IMR-90 (cell line): ENCODE results near the gene SPRR4.

Experiments used
- CEBPB ChIP-seq: IDR thresholded peaks from 2 replicates; pipeline ENCODE4 v1.6.1; 2012; ENCODE audit warnings: low read depth, low read length, improper control_type of control experiment
- CTCF ChIP-seq: conservative IDR thresholded peaks from 2 replicates; pipeline ENCODE4 v1.5.1; 2012; ENCODE audit warnings: mild to moderate bottlenecking, low read depth, low read length, improper control_type of control experiment
- ELK1 ChIP-seq: fragments of 150-350 bp; IDR thresholded peaks from 2 replicates; pipeline ENCODE4 v1.6.1; 2016; ENCODE audit warnings: low read depth, mild to moderate bottlenecking, low read length, moderate library complexity, borderline replicate concordance
- FOS ChIP-seq: fragments of 150-350 bp; IDR thresholded peaks from 2 replicates; pipeline ENCODE4 v1.6.1; 2016; ENCODE audit warnings: low read depth, low read length
- MAZ ChIP-seq: IDR thresholded peaks from 2 replicates; pipeline ENCODE4 v1.6.1; 2012; ENCODE audit warnings: low read depth, mild to moderate bottlenecking, low read length, improper control_type of control experiment, moderate library complexity, borderline replicate concordance
- MXI1 ChIP-seq: IDR thresholded peaks from 2 replicates; pipeline ENCODE4 v1.6.1; 2012; ENCODE audit warnings: low read depth, mild to moderate bottlenecking, low read length, moderate library complexity, borderline replicate concordance
- POLR2A ChIP-seq: IDR thresholded peaks from 2 replicates; pipeline ENCODE4 v1.6.1; 2012; ENCODE audit warnings: mild to moderate bottlenecking, low read depth, low read length
- RAD21 ChIP-seq: IDR thresholded peaks from 2 replicates; pipeline ENCODE4 v1.6.1; 2012; ENCODE audit warnings: low read length, improper control_type of control experiment
- RCOR1 ChIP-seq: IDR thresholded peaks from 2 replicates; pipeline ENCODE4 v1.6.1; 2012; ENCODE audit warnings: mild to moderate bottlenecking, low read length, improper control_type of control experiment; ENCODE audit not compliant: insufficient replicate concordance
- RFX5 ChIP-seq: IDR thresholded peaks from 2 replicates; pipeline ENCODE4 v1.8.0; 2012; ENCODE audit warnings: low read depth, mild to moderate bottlenecking, low read length, moderate library complexity
- USF2 ChIP-seq: fragments of 150-350 bp; IDR thresholded peaks from 2 replicates; pipeline ENCODE4 v1.6.1; 2017; ENCODE audit warnings: mild to moderate bottlenecking, antibody characterized with exemption, low read length, low read depth

- TF ChIP-seq CTCF (no peak), FOS (no peak), USF2 (no peak), POLR2A (no peak), RCOR1 (no peak), CEBPB (no peak), RAD21 (no peak), MAZ (no peak), MXI1 (no peak), RFX5 (no peak), ELK1 (no peak)
Measured at GRCh38 chr1:153001382-153001781, 30.9 kb downstream of the SPRR4 start, which contains the start of gene SPRR3.
